ENCODE results near the gene ZNF600. TPM values are rescaled to one million over a fixed set of nuclear protein-coding genes. Genes with fewer than 3 reads are reported as not detected.
"Not testable (repeated sequence)": the region's sequence is repeated elsewhere in the genome, so short reads cannot be mapped to it uniquely, and the experiment has no call there.

Gene ZNF600
- total RNA-seq, 1 donor from 2014 or later, result 13.0 TPM

- Histone ChIP-seq H3K4me3 (peak within 1 kb of the TSS; percentile 59 to 82), H3K9me3 (no peaks in the 10 kb centered on the region), H3K27ac (peak within 1 kb of the TSS; percentile 82), H3K4me1 (peaks cover 23% of the 10 kb centered on the region), H3K27me3 (no peaks in the 10 kb centered on the region), H3K36me3 (no peaks in the 10 kb centered on the region)
- TF ChIP-seq POLR2AphosphoS5 (IDR thresholded peaks at IDR 0.05; ENCODE audit: insufficient read depth in 1 of 2, low read depth in 1 of 2) (peak; percentile 93 to 96), POLR2A (IDR thresholded peaks at IDR 0.05) (peak in 1 of 2 donors; percentile 61)
- TF ChIP-seq, protein P1, sequence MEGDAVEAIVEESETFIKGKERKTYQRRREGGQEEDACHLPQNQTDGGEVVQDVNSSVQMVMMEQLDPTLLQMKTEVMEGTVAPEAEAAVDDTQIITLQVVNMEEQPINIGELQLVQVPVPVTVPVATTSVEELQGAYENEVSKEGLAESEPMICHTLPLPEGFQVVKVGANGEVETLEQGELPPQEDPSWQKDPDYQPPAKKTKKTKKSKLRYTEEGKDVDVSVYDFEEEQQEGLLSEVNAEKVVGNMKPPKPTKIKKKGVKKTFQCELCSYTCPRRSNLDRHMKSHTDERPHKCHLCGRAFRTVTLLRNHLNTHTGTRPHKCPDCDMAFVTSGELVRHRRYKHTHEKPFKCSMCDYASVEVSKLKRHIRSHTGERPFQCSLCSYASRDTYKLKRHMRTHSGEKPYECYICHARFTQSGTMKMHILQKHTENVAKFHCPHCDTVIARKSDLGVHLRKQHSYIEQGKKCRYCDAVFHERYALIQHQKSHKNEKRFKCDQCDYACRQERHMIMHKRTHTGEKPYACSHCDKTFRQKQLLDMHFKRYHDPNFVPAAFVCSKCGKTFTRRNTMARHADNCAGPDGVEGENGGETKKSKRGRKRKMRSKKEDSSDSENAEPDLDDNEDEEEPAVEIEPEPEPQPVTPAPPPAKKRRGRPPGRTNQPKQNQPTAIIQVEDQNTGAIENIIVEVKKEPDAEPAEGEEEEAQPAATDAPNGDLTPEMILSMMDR (IDR thresholded peaks at IDR 0.05), result peak in 2 of 3 experiments; percentile 36 to 88
- intact Hi-C loops (cut with DNase I), result no loop called here
- peak; percentile 97 for DNase-seq (ENCODE audit: extremely low spot score in 2 of 2)
These were observed 51.5 kb downstream of the ZNF600 start, which contains the start of gene ZNF611 for GRCh38 chr19:52734893-52735661. TSS of gene ZNF611 (minus strand) at chr19:52735044. CDS start at chr19:52715894, 19,150 bp downstream.

GRCh38 chr19:52734331-52734892 lies 52.2 kb downstream of the ZNF600 start:
- peak overlapping the region; percentile 59 to 82 for H3K4me3 ChIP-seq
- H3K27ac ChIP-seq, result peak overlapping the region; percentile 82
- intact Hi-C loops (cut with DNase I), result no loop called here
- no peak for DNase-seq (ENCODE audit: extremely low spot score in 2 of 2)
- H3K4me1 ChIP-seq, result peaks cover 23% of the 10 kb centered on the region
- H3K27me3 ChIP-seq, result no peaks in the 10 kb centered on the region
- TF ChIP-seq POLR2AphosphoS5 (IDR thresholded peaks at IDR 0.05; ENCODE audit: insufficient read depth in 1 of 2, low read depth in 1 of 2) (no peak), POLR2A (IDR thresholded peaks at IDR 0.05) (no peak)
- TF ChIP-seq, protein P1 (IDR thresholded peaks at IDR 0.05), result no peak
- no peaks in the 10 kb centered on the region for H3K9me3 ChIP-seq
- no peaks in the 10 kb centered on the region for H3K36me3 ChIP-seq

- H3K4me1 ChIP-seq; H3K4me3 ChIP-seq; intact Hi-C loops (cut with DNase I); DNase-seq (ENCODE audit: extremely low spot score in 2 of 2); H3K27ac ChIP-seq; H3K9me3 ChIP-seq; H3K27me3 ChIP-seq: not testable (repeated sequence)
- H3K36me3 ChIP-seq, result peaks cover 0 to 16% of the 10 kb centered on the region in 2 donors
These were observed 60.5 kb downstream of the ZNF600 start for GRCh38 chr19:52726051-52726450.

- Histone ChIP-seq H3K36me3 (peaks cover 0 to 19% of the 10 kb centered on the region in 2 donors), H3K4me1 (no peaks in the 10 kb centered on the region), H3K27ac (no peak overlapping the region), H3K9me3 (no peaks in the 10 kb centered on the region), H3K4me3 (no peak overlapping the region), H3K27me3 (no peaks in the 10 kb centered on the region)
- TF ChIP-seq, protein P1 (IDR thresholded peaks at IDR 0.05), result no peak
- no peak for TF ChIP-seq POLR2A (IDR thresholded peaks at IDR 0.05)
- TF ChIP-seq POLR2AphosphoS5 (IDR thresholded peaks at IDR 0.05; ENCODE audit: insufficient read depth in 1 of 2, low read depth in 1 of 2), result no peak
- DNase-seq (ENCODE audit: extremely low spot score in 2 of 2), result no peak
- intact Hi-C loops (cut with DNase I), result no loop called here
These were observed 61.0 kb downstream of the ZNF600 start for GRCh38 chr19:52725528-52725961.

DNA sequence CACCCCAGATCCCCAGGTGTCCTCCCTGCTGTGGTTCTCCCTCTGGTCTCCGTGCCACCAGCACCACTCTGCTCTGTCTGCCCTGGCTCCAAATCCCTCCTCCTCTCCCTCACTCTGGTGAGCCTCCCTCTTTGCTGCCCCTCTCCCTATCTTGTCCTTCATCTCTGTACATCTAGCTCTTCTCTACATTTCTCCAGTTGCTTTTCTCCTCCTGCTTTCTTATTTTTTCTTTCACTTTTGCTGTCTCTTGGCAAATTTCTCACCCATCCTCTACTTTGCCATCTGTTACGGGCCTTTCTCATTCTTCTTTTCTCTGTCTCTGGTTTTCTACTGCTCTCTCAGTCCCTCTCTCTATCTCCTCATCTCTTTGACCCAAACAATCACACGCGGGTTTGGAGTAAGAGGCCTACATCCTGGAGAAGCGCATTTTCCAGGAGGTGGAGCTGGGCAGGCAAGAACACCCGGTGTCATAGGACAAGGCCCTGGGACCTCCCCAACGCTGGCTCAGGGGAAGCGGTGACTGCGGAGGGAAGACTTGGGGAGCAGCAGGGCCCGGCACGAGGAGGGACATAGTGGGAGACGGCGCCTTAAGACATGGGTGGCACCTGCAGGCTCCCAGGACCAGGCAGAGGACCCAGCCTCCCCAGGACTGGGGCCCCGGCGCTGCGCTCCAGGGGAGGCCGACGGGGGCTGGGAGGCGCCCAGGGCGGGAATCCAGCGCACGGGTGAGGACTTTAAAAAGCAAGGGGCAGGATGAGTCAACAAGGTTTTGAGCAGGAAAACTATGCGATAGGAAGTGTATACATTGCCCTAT lies 61.7 kb downstream of the ZNF600 start:
- Histone ChIP-seq H3K4me3 (no peak overlapping the region), H3K4me1 (no peaks in the 10 kb centered on the region), H3K9me3 (no peaks in the 10 kb centered on the region), H3K36me3 (peaks cover 0 to 23% of the 10 kb centered on the region in 2 donors), H3K27me3 (no peaks in the 10 kb centered on the region), H3K27ac (no peak overlapping the region)
- intact Hi-C loops (cut with DNase I), result no loop called here
- TF ChIP-seq POLR2AphosphoS5 (IDR thresholded peaks at IDR 0.05; ENCODE audit: insufficient read depth in 1 of 2, low read depth in 1 of 2) (no peak), POLR2A (IDR thresholded peaks at IDR 0.05) (no peak)
- TF ChIP-seq, protein P1 (IDR thresholded peaks at IDR 0.05), result no peak
- DNase-seq (ENCODE audit: extremely low spot score in 2 of 2), result no peak

DNA sequence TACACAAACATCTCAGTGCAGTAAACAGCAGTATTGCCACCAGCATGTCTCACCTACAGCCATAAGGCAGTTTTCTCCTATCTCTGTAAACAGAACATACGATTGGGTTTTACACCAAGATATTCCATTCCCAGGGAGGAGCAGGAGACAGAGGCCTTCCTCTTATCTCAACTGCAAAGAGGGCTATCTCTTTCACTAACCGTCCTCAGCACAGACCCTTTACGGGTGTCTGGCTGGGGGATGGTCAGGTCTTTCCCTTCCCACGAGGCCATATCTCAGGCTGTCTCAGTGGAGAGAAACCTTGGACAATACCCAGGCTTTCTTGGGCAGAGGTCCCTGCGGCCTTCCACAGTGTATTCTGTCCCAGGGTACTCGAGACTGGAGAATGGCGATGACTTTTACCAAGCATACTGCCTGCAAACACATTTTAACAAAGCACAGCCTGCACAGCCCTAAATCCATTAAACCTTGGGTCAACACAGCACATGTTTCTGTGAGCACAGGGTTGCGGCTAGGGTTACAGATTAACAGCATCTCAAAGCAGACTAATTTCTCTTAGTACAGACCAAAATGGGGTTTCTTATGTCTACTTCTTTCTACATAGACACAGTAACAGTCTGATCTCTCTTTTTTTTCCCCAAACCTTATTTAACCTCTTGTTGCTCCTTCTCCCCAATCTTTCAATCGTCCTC lies 62.5 kb downstream of the ZNF600 start:
- peaks cover 0 to 23% of the 10 kb centered on the region in 2 donors for H3K36me3 ChIP-seq
- not testable (repeated sequence) for H3K9me3 ChIP-seq, H3K27me3 ChIP-seq

More for the DNA sequence above, 62.5 kb downstream of the ZNF600 start:
- H3K4me3 ChIP-seq; H3K27ac ChIP-seq; H3K4me1 ChIP-seq; intact Hi-C loops (cut with DNase I); DNase-seq (ENCODE audit: extremely low spot score in 2 of 2): not testable (repeated sequence)
